IPS-20b (cell line): ENCODE measurements around the gene RAB25.
A peak's percentile ranks its signal among the peaks of the same experiment; 100 is the strongest.

Experiments used
- H3K27ac ChIP-seq: one replicate; pipeline ENCODE4 v1.5.1; 2013; ENCODE audit warnings: low read length
- H3K27me3 ChIP-seq: 2 replicates; pipeline ENCODE4 v1.6.1; 2013; ENCODE audit warnings: mild to moderate bottlenecking, low read length, inconsistent platforms; ENCODE audit not compliant: insufficient read depth
- H3K36me3 ChIP-seq: 2 replicates; pipeline ENCODE4 v1.6.1; 2013; ENCODE audit warnings: low read depth, mild to moderate bottlenecking, inconsistent platforms, low read length, moderate library complexity; ENCODE audit not compliant: insufficient read depth
- H3K4me1 ChIP-seq: 2 replicates; pipeline ENCODE4 v1.6.1; 2013; ENCODE audit warnings: mild to moderate bottlenecking, control low read depth, inconsistent platforms, low read length, moderate library complexity; ENCODE audit not compliant: insufficient read depth
- H3K4me3 ChIP-seq: 2 replicates; pipeline ENCODE4 v1.5.1; 2013; ENCODE audit warnings: mild to moderate bottlenecking, low read length, inconsistent platforms
- H3K9ac ChIP-seq: 2 replicates; pipeline ENCODE4 v1.6.1; 2013; ENCODE audit warnings: low read depth, mild to moderate bottlenecking, inconsistent platforms, low read length, moderate library complexity
- H3K9me3 ChIP-seq: 2 replicates; pipeline ENCODE4 v1.6.1; 2013; ENCODE audit warnings: mild to moderate bottlenecking, low read depth, low read length, inconsistent platforms; ENCODE audit not compliant: insufficient read depth

The RAB25 gene

GRCh38 chr1:156104861-156105832, 44.2 kb downstream of the RAB25 start:
- H3K36me3 ChIP-seq, result no peaks in the 10 kb centered on the region
- no peaks in the 10 kb centered on the region for H3K9me3 ChIP-seq
- H3K27me3 ChIP-seq, result no peaks in the 10 kb centered on the region
- peak overlapping the region; percentile 83 for H3K4me3 ChIP-seq
- peak overlapping the region; percentile 82 for H3K27ac ChIP-seq
- peaks cover 34% of the 10 kb centered on the region for H3K4me1 ChIP-seq
- peak overlapping the region; percentile 85; the same call in 1 of the 2 replicates for H3K9ac ChIP-seq

GRCh38 chr1:156106624-156107488, 45.9 kb downstream of the RAB25 start:
- Histone ChIP-seq H3K4me1 (peaks cover 34% of the 10 kb centered on the region), H3K36me3 (no peaks in the 10 kb centered on the region), H3K9me3 (no peaks in the 10 kb centered on the region), H3K27ac (no peak overlapping the region), H3K9ac (peak overlapping the region; percentile 30), H3K27me3 (no peaks in the 10 kb centered on the region), H3K4me3 (peak overlapping the region; percentile 83)

DNA sequence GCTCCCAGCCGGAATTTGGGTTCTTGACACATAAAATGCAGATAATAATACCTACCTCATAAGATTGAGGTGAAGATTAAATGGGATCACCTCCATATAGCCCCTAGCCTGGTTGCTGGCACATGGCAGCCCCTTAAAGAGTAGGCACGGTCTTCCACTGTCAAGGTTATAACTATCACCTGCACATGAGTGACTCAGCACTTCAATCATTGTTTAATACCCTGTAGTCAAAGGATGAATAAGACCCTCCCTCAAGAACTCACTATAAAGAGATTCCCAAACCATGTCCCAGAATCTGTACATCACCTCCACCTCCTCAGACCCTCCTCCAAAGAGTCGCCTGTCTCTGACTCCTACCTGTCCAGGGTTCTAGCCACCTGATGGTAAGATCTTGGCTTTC, 47.1 kb downstream of the RAB25 start:
- no peaks in the 10 kb centered on the region for H3K9me3 ChIP-seq
- H3K4me3 ChIP-seq, result no peak overlapping the region
- no peak overlapping the region for H3K27ac ChIP-seq
- H3K36me3 ChIP-seq, result no peaks in the 10 kb centered on the region
- no peaks in the 10 kb centered on the region for H3K27me3 ChIP-seq
- no peak overlapping the region for H3K9ac ChIP-seq
- peaks cover 34% of the 10 kb centered on the region for H3K4me1 ChIP-seq

GRCh38 chr1:156108664-156109241, 47.8 kb downstream of the RAB25 start:
- H3K4me1 ChIP-seq, result peaks cover 32% of the 10 kb centered on the region

GRCh38 chr1:156110252-156110651, 49.3 kb downstream of the RAB25 start:
- Histone ChIP-seq H3K27me3 (peaks cover 5% of the 10 kb centered on the region; the same call in 1 of the 2 replicates), H3K4me3 (no peak overlapping the region), H3K36me3 (no peaks in the 10 kb centered on the region), H3K9ac (no peak overlapping the region), H3K9me3 (no peaks in the 10 kb centered on the region), H3K4me1 (peaks cover 23% of the 10 kb centered on the region), H3K27ac (no peak overlapping the region)

More at GRCh38 chr1:156108664-156109241, 47.8 kb downstream of the RAB25 start:
- Histone ChIP-seq H3K9me3 (no peaks in the 10 kb centered on the region), H3K9ac (no peak overlapping the region), H3K27ac (no peak overlapping the region), H3K4me3 (no peak overlapping the region), H3K27me3 (no peaks in the 10 kb centered on the region; the same call in 1 of the 2 replicates), H3K36me3 (no peaks in the 10 kb centered on the region)

DNA sequence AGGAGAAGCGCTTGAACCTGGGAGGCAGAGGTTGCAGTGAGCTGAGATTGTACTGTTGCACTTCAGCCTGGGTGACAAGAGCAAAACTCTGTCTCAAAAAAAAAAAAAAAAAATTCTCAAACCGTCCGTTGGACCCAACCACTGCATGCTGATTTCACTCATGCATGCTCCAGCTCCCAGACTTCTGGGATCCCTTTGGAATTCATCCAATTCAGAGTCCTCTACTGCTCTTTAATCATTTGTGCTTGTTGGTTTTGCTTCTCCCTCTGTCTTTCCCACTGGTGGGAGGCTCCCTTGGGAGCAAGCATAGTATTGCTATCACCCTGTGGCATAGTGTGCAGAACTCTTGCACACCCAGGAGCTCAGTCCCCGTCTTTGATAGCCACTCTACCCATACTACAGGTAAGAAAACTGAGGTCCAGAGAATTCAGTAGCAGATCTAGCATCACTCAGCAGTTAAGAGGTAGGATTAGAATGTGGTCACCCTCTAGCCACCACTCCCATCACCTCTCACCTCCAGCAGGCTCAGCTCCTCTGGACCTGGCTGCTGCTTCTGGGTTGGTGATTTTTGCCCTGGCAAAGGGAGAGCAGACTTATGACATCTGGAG, 50.5 kb downstream of the RAB25 start:
- Histone ChIP-seq H3K9me3 (no peaks in the 10 kb centered on the region), H3K27me3 (peaks cover 13% of the 10 kb centered on the region), H3K4me3 (no peak overlapping the region), H3K9ac (no peak overlapping the region), H3K4me1 (peaks cover 21% of the 10 kb centered on the region), H3K36me3 (no peaks in the 10 kb centered on the region), H3K27ac (no peak overlapping the region)

DNA sequence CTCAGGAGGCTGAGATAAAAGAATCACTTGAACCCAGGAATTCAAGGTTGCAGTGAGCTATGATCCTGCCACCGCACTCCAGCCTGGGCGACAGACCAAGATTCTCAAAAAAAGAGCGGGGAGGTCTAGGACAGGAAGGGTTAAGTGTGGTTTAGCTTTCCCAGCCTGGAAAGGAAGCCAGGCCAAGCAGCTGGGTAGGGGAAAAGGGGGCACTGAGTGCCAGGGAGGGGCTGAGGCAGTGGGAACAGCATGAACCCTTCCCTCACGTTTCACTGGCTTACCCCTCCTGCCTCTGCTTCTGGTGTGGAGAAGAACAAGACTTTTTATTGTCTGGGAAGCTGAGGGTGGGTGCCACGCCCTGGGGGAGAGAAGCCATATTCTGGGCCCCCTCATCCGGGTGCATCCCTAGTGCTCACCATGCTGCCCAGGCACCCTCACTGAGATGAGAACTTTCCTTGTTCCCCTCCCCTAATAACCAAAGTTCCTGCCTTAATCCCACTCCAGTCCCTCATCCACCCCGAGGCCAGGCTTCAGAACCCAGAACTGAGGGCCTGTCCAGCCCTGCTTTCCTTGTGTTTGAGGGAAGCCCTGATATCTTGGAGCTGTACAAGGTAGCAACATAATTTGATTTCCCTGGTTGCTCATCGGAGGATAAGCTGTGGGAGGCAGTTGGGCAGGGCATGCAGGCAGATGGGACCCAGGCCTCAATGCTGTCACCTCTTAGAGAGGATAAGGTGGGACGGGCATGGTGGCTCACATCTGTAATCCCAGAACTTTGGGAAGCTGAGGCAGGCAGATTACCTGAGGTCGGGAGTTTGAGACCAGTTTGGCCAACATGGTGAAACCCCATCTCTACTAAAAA, 51.5 kb downstream of the RAB25 start:
- H3K27ac ChIP-seq, result no peak overlapping the region
- no peak overlapping the region for H3K9ac ChIP-seq
- peaks cover 12% of the 10 kb centered on the region for H3K4me1 ChIP-seq

DNA sequence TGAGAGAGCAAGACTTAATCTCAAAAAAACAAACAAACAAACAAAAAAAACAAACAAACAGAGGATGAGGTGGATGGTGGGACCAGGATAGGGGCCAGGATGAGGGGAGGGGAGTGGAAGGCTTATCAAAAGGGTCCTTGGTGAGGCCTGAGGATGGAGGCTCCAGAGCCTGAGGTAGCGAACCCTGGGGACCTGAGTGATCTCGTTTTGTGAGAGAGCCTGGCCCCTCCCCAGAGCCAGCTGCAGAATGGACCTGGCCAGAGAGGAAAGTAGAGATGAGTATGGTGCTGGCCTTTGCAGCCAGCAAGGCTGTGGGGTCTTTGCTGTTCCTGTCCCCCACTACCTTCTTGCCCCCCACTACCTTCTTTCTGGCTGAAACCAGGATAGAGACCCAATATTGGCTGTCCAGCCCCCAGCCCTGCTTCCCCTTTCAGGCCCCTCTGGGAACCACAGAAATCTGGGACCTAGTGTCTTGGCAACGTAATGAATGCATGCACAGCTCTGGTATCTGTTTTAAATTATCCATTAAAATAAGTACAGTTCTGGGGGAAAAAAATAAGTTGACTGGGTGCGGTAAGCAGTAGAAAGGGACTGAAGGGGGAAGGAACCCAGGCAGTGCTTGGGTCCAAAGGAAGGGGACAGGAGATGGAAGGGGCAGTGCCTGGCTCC, 52.5 kb downstream of the RAB25 start:
- peaks cover 13% of the 10 kb centered on the region for H3K27me3 ChIP-seq
- no peak overlapping the region for H3K27ac ChIP-seq
- no peaks in the 10 kb centered on the region for H3K36me3 ChIP-seq
- H3K9me3 ChIP-seq, result no peaks in the 10 kb centered on the region
- peaks cover 11% of the 10 kb centered on the region for H3K4me1 ChIP-seq
- peak overlapping the region; percentile 92; the same call in 1 of the 2 replicates for H3K4me3 ChIP-seq
- H3K9ac ChIP-seq, result peak overlapping the region; percentile 29; the same call in 1 of the 2 replicates

More for the DNA sequence above, 51.5 kb downstream of the RAB25 start:
- Histone ChIP-seq H3K9me3 (no peaks in the 10 kb centered on the region), H3K36me3 (no peaks in the 10 kb centered on the region), H3K27me3 (peaks cover 13% of the 10 kb centered on the region), H3K4me3 (no peak overlapping the region)

- peak within 1 kb of the TSS; percentile 79 for H3K9ac ChIP-seq
- no peaks in the 10 kb centered on the region for H3K9me3 ChIP-seq
- H3K36me3 ChIP-seq, result no peaks in the 10 kb centered on the region
- peaks cover 14% of the 10 kb centered on the region for H3K4me1 ChIP-seq
- H3K27me3 ChIP-seq, result peaks cover 13% of the 10 kb centered on the region
- H3K4me3 ChIP-seq, result peak within 1 kb of the TSS; percentile 92
- H3K27ac ChIP-seq, result no peak within 1 kb of the TSS
These were observed 53.4 kb downstream of the RAB25 start, which contains the start of gene LMNA for GRCh38 chr1:156114101-156114918. LMNA (plus strand) TSS chr1:156114711; CDS start chr1:156114919, 208 bp downstream.
